GM12873 (cell line): ENCODE results near the gene PCDH17.

Experiments
- CTCF ChIP-seq: IDR thresholded peaks from 2 replicates; pipeline ENCODE4 v1.5.1; 2012; ENCODE audit warnings: low read depth, mild to moderate bottlenecking, moderate library complexity, low read length, control low read depth; ENCODE audit not compliant: insufficient read depth; ENCODE audit errors: missing control alignments

PCDH17 gene

GRCh38 chr13:57704031-57704430 is 72.5 kb downstream of the PCDH17 start:
- TF ChIP-seq CTCF, result no peak

- TF ChIP-seq CTCF, result no peak
Observed at GRCh38 chr13:57716295-57716694, 84.8 kb downstream of the PCDH17 start.

GRCh38 chr13:57724486-57725272 is 93.1 kb downstream of the PCDH17 start:
- TF ChIP-seq CTCF, result no peak

- TF ChIP-seq CTCF, result no peak
Observed at GRCh38 chr13:57725480-57725879, 93.9 kb downstream of the PCDH17 start.

GRCh38 chr13:57726981-57727380 is 95.4 kb downstream of the PCDH17 start:
- no peak for TF ChIP-seq CTCF

GRCh38 chr13:57734306-57734705 is 102.8 kb downstream of the PCDH17 start:
- TF ChIP-seq CTCF, result no peak

- TF ChIP-seq CTCF, result no peak
Observed at GRCh38 chr13:57739089-57739488, 107.5 kb downstream of the PCDH17 start.
